Mucosa of rectum (tissue), 2 donors: Measurements from ENCODE around the gene GSTM2.

Source experiments
- H3K27ac ChIP-seq, 2 donors: one replicate each; pipeline ENCODE4 v1.7.0; 2013; ENCODE audit warnings: inconsistent platforms in 2 of 2, low read depth in 2 of 2, low read length in 2 of 2
- H3K27me3 ChIP-seq, 2 donors: one replicate each; pipeline ENCODE4 v1.7.0; 2013; ENCODE audit warnings: low read length in 2 of 2; ENCODE audit not compliant: control insufficient read depth in 2 of 2, insufficient read depth in 2 of 2
- H3K36me3 ChIP-seq, 2 donors: one replicate each; pipeline ENCODE4 v1.7.0; 2013; ENCODE audit warnings: low read length in 2 of 2; ENCODE audit not compliant: control insufficient read depth in 2 of 2, insufficient read depth in 2 of 2
- H3K4me1 ChIP-seq, 2 donors: one replicate each; pipeline ENCODE4 v1.7.0; 2013; ENCODE audit warnings: low read length in 2 of 2, mild to moderate bottlenecking in 1 of 2; ENCODE audit not compliant: control insufficient read depth in 2 of 2, insufficient read depth in 2 of 2
- H3K4me3 ChIP-seq, 2 donors: one replicate each; pipeline ENCODE4 v1.7.0; 2013; ENCODE audit warnings: low read length in 2 of 2
- H3K9ac ChIP-seq, 2 donors: one replicate each; pipeline ENCODE4 v1.7.0; 2013; ENCODE audit warnings: low read length in 2 of 2, low read depth in 1 of 2, mild to moderate bottlenecking in 1 of 2
- H3K9me3 ChIP-seq, 2 donors: one replicate each; pipeline ENCODE4 v1.7.0; 2013; ENCODE audit warnings: low read length in 2 of 2; ENCODE audit not compliant: control insufficient read depth in 2 of 2
- donor health status: healthy.
- donor health status: Normal muscosa, but diverticular disease.

Gene GSTM2

DNA sequence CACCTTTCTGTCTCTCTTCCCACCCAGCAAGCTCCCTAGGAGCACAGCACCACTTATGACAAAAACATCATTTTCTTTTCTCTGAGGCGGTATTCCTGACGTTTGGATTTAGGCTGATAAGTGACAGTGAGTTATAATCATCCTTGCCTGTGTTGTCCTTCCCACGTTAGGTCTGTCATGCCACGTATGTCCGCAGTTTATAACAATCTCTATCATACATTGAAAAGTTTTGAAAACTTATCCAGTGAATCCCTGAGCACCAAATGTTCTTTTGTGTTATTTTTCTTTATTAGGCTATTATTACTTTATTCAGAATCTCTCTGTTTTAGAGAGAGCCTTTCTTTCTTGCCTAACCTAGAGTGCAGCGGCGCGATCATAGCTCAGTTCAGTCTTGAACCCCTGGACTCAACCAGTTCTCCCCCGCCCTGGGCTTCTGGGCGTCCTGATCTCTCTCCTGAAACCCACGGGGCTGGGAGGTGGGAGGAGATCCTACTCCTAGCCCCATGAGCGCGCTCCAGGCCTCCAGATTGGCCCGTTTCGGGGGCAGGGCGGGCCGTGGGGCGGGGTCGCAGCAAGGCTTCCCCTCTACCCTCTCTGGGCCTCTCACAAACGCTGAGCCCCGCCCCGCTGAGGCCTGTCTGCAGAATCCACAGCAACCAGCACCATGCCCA is at the start of gene GSTM2:
Gene GSTM2, plus strand, starts transcription at position 606 of the 671 bp plus-strand sequence. Its CDS starts 59 bp downstream, at position 665.
- no peaks in the 10 kb centered on the region for H3K36me3 ChIP-seq
- no peaks in the 10 kb centered on the region for H3K9me3 ChIP-seq
- peak within 1 kb of the TSS; percentile 47 to 54 for H3K9ac ChIP-seq
- H3K4me3 ChIP-seq = peak within 1 kb of the TSS; percentile 53 to 66
- H3K27ac ChIP-seq = no peak within 1 kb of the TSS
- no peaks in the 10 kb centered on the region for H3K27me3 ChIP-seq
- peaks cover 0 to 7% of the 10 kb centered on the region in 2 donors for H3K4me1 ChIP-seq

DNA sequence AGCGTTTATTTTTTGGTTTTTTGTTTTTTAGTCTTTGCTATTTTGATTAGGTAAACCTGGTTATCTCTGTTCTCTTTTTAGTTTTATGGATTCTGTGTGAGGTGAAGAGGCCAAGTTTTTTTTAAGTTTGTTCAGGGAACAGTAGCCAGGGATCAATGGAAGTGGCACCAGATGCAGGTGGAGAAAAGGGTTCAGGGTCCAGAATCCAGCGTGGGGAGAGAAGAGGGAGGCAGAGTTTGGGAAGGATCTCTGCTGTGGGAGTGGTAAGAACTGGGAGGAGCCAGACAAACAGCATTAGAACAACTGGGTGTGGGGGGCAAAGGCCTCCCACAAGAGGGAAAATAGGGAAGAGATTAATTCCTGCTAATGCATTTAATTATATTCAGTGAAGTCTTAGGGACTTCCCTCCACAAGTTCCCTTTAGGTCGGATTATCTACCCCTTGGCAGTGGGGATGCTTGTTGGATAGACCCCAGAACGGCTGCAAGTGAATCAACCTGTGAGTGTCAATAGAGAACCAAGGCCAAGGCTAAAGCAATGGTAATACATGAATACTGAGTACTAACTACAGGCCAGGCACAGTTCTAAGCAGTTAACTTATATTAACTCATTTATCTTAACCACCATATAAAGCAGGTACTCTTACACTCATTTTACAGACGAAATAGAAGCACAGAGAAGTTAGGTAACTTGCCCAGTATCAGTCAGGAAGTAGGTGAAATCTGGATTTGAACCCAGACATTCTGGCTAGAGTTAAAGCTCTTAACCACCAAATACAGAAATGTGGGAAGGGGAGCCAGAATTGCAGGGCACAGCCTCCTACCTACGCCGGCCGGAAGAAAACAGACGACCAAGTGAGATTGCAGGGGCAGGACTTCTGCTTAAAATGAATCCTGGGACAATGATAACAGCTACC is 48.9 kb upstream of the GSTM2 start:
- Histone ChIP-seq H3K9me3 (no peaks in the 10 kb centered on the region), H3K27ac (peak overlapping the region; percentile 80 to 85), H3K9ac (peak overlapping the region; percentile 3 to 86), H3K4me1 (peaks cover 27 to 35% of the 10 kb centered on the region in 2 donors), H3K27me3 (no peaks in the 10 kb centered on the region), H3K36me3 (no peaks in the 10 kb centered on the region), H3K4me3 (peak overlapping the region; percentile 82 to 94)

DNA sequence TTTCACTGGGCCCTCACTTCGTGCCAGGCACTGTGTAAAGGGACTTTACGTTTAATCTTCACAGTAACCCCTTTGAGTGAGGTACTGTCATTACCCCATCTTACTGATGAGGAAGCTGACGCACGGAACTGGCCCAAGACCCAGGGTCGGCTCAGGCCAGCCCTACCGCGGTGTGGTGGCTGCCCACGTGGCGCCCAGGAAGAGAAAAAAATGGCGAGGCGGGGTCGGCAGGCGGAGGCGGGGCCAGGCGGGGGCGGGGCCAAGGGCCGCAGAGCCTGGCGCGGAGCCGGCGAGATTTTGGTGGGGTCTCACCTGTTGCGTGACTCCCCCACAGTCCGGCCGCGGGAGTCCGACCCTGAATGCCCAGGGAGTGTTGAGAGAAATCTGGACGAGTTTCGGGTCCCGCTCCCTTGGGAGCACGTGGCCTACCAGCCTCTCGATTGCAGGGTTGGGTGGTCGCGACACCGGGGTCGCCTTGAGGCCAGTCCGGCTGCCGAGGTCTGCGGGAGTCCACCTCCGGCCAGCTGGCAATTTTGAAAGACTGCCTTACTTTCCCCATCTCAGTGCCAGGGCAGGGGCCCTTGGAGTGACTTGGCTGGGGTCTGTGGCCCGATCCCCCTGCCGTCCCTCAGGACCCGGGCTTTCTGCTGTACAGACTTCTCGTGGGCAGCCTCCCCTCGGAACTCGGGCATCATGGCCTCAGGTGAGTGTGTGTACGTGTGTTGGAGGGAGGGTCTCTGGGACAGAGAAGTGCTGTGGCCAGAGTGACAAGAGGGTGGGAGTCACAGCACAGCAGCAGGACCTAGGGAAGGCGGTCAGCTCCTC is 48.1 kb upstream of the GSTM2 start, which contains the start of the genes AMPD2 and GNAT2:
Gene AMPD2, plus strand, starts transcription at position 262 of the 825 bp plus-strand sequence. CDS start 1,339 bp downstream, outside the sequence.
Gene GNAT2, minus strand, starts transcription at position 41 of the 825 bp plus-strand sequence. CDS start 6,746 bp downstream, outside the sequence.
- Histone ChIP-seq H3K27ac (peak within 1 kb of the TSS; percentile 80 to 85), H3K4me1 (peaks cover 27 to 35% of the 10 kb centered on the region in 2 donors), H3K9ac (peak within 1 kb of the TSS; percentile 86 to 89), H3K9me3 (no peaks in the 10 kb centered on the region), H3K27me3 (no peaks in the 10 kb centered on the region), H3K36me3 (no peaks in the 10 kb centered on the region), H3K4me3 (peak within 1 kb of the TSS; percentile 82 to 94)

DNA sequence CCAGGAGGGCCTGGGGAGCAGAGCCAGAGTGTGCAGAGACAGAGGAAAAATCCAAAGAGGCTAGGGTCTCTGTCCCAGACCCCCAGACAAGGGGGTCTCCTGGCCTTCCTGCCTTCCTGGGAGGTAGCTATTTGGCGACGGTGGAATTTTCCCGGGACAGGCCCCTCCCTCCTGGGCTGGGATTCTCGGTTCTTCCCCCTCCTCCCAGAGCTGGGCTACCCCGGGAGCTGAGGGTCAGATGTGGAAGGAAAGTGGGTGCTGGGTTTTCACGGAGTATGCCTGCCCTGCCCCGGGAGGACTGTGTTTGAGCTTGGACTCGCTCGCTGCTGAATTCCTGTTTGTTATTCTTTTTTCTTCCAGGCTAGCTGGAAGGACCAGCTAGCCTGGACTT is 47.5 kb upstream of the GSTM2 start:
- no peaks in the 10 kb centered on the region for H3K36me3 ChIP-seq
- H3K4me3 ChIP-seq = peak overlapping the region; percentile 82 to 94
- H3K9me3 ChIP-seq = no peaks in the 10 kb centered on the region
- H3K27ac ChIP-seq = peak overlapping the region; percentile 80 to 85
- H3K4me1 ChIP-seq = peaks cover 27 to 35% of the 10 kb centered on the region in 2 donors
- H3K27me3 ChIP-seq = no peaks in the 10 kb centered on the region
- H3K9ac ChIP-seq = peak overlapping the region; percentile 86 to 89

DNA sequence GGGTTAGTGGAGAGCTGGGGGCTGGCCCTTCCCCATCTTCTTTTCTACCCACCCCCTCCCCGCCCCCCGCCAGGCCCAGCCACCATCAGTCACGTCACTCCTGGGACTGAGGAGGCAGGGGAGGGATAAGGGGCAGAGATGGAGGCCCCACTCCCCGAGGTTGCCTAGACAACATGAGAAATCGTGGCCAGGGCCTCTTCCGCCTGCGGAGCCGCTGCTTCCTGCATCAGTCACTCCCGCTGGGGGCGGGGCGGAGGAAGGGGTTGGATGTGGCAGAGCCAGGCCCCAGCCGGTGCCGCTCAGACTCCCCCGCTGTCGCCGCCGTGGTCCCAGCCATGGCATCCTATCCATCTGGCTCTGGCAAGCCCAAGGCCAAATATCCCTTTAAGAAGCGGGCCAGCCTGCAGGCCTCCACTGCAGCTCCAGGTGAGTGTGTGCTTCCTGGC is 47.0 kb upstream of the GSTM2 start:
- Histone ChIP-seq H3K9ac (peak overlapping the region; percentile 86 to 89), H3K4me1 (peaks cover 27 to 35% of the 10 kb centered on the region in 2 donors), H3K27me3 (no peaks in the 10 kb centered on the region), H3K4me3 (peak overlapping the region; percentile 82 to 94), H3K36me3 (no peaks in the 10 kb centered on the region), H3K27ac (peak overlapping the region; percentile 80 to 85), H3K9me3 (no peaks in the 10 kb centered on the region)

DNA sequence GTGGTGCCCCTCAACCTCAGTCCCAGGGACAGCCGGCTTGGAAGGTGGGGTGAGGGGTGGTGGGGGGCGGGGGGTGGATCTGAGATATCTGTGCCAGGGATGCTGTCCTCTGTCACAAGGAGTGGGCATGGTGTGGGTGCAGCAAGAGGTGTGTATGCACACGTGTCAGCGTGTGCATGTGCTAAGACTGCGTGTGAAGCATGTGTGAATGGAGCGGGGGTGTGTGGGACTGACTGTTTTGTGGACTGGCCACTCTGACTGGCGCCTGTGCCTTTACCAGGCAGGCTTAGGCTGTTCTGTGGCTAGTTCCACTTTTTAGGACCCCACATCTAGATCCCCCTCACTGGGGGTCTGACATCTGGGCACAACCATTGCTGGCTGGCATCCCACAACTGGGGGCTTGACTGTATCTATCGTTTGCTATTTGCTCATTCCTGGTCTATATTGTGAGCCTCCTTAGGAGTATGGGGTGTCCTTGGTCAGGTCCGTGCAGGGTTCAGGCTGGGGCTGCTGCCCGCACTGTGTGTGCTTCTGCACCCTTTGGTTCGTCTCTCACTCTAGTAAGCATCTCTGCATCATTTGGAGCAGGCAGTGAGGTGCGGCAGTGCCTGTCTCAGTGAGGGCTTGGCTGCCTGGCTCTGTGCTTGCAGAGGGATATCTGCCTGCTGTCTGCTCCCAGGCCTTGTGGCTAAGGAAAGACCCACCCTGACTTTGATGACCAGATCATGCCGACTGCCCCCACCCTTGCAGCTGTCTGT is 46.3 kb upstream of the GSTM2 start:
- peaks cover 0 to under 1% of the 10 kb centered on the region in 2 donors for H3K36me3 ChIP-seq
- H3K4me3 ChIP-seq = peak overlapping the region; percentile 82 to 94
- no peaks in the 10 kb centered on the region for H3K27me3 ChIP-seq
- H3K9ac ChIP-seq = peak overlapping the region; percentile 60 to 61
- peaks cover 27 to 35% of the 10 kb centered on the region in 2 donors for H3K4me1 ChIP-seq
- peak overlapping the region in 1 of 2 donors; percentile 85 for H3K27ac ChIP-seq
- no peaks in the 10 kb centered on the region for H3K9me3 ChIP-seq

DNA sequence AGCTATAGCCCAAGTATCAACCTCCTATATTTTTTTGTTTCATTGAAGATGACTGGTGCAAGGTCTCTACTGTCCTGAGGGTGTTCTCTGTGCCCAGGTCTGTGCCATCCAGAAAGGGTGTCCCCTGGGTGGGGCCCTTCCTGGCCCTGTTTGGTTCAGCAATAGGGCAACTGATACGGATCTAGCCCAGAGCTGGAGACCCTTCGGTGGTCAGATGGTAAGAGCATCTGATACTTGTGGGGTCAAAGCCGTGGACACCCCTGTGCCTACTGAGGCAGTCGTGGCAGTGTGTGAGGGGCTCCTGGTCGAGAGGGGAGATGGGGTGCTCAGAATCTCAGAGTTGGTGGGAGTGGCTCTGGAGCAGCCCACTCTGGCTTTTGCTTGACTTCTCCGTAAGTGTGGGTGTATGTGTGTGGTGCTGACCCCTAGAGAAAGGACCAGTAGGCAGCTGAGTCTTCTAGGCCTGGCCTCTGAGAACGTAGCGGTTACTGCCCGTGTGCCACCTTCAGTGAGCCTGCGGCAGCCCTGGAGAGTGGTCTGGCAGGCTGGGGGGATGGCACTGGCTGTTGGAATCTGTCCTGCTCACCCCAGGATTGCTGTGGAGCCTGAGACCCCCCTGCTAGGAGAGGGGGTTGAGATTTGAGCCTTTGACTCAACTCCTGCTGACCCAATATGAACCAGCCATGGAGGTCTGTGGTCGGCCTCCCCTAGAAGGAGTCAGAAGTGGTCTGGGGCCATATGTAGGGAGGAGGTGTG is 45.5 kb upstream of the GSTM2 start:
- Histone ChIP-seq H3K36me3 (peaks cover 6 to 7% of the 10 kb centered on the region in 2 donors), H3K9me3 (no peaks in the 10 kb centered on the region), H3K4me1 (peaks cover 27 to 35% of the 10 kb centered on the region in 2 donors), H3K27ac (no peak overlapping the region), H3K9ac (no peak overlapping the region), H3K4me3 (peak overlapping the region in 1 of 2 donors; percentile 94), H3K27me3 (no peaks in the 10 kb centered on the region)

DNA sequence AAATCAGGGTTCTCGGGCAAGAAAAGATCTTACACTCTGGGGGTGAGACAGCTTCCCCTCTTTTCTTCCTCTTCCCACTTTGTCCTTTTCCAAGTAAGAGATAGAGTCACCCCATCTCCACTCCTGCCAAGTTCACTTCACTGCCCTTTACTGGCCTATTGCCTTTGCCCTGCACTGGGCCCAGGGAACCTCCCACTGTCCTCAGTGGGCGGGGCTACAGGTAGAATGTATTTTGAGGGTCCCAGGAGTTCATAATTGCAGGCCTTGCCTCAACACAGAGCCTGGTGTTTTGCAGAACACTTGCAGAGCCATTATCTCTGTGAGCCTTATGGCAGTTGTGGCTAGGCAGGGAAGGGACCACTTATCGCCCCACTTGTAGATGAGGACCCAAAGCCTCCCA is 45.0 kb upstream of the GSTM2 start:
- H3K27me3 ChIP-seq = no peaks in the 10 kb centered on the region
- H3K27ac ChIP-seq = no peak overlapping the region
- no peak overlapping the region for H3K4me3 ChIP-seq
- peaks cover 12 to 13% of the 10 kb centered on the region in 2 donors for H3K36me3 ChIP-seq
- peaks cover 24 to 35% of the 10 kb centered on the region in 2 donors for H3K4me1 ChIP-seq
- H3K9me3 ChIP-seq = no peaks in the 10 kb centered on the region
- no peak overlapping the region for H3K9ac ChIP-seq
